Measurements from ENCODE around the gene TMEM242. TPM values are rescaled to one million over a fixed set of nuclear protein-coding genes. Genes with fewer than 3 reads are reported as not detected.

TMEM242 gene
- total RNA-seq, 1 donor from 2014 or later = 11.7 TPM

GRCh38 chr6:157364705-157365104, 41.4 kb upstream of the TMEM242 start:
- no peak for TF ChIP-seq CTCF (conservative IDR thresholded peaks at IDR 0.05)
- Mint-ChIP-seq H3K27me3 (no peaks in the 10 kb centered on the region), H3K4me3 (no peak overlapping the region), H3K9me3 (no peaks in the 10 kb centered on the region), H3K27ac (no peak overlapping the region), H3K36me3 (no peaks in the 10 kb centered on the region), H3K4me1 (ENCODE audit: unreplicated experiment) (no peaks in the 10 kb centered on the region)
- no peak for DNase-seq (ENCODE audit: extremely low spot score, unreplicated experiment)

GRCh38 chr6:157361886-157362285, 38.6 kb upstream of the TMEM242 start:
- no peak for DNase-seq (ENCODE audit: extremely low spot score, unreplicated experiment)
- H3K4me3 Mint-ChIP-seq = no peak overlapping the region
- peaks cover 3% of the 10 kb centered on the region for H3K4me1 Mint-ChIP-seq (ENCODE audit: unreplicated experiment)
- no peak overlapping the region for H3K27ac Mint-ChIP-seq
- no peaks in the 10 kb centered on the region for H3K9me3 Mint-ChIP-seq
- TF ChIP-seq CTCF (conservative IDR thresholded peaks at IDR 0.05) = no peak
- no peaks in the 10 kb centered on the region for H3K27me3 Mint-ChIP-seq
- no peaks in the 10 kb centered on the region for H3K36me3 Mint-ChIP-seq

DNA sequence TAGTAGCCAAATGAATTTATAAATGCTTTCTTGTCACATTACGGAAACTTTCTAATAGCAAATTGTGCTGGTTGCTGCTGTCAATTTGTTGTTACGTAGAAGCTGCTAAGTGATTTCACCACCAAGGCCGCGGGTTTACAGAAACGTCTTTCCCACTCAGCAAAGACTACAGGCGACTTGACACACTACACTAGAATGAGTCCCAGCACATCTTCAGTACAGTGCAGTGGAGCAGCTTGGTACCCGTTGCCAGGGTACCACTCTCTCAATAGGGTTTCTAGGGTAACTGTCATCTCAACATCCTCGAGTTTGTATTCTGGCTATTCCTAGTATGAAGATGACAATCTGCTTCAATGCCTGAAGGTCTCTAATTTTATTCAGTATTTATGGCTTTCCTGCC, 35.0 kb upstream of the TMEM242 start:
- no peak overlapping the region for H3K27ac Mint-ChIP-seq
- no peaks in the 10 kb centered on the region for H3K9me3 Mint-ChIP-seq
- peaks cover 3% of the 10 kb centered on the region for H3K4me1 Mint-ChIP-seq (ENCODE audit: unreplicated experiment)
- no peak overlapping the region for H3K4me3 Mint-ChIP-seq
- TF ChIP-seq CTCF (conservative IDR thresholded peaks at IDR 0.05) = no peak
- no peaks in the 10 kb centered on the region for H3K36me3 Mint-ChIP-seq
- DNase-seq (ENCODE audit: extremely low spot score, unreplicated experiment) = no peak
- H3K27me3 Mint-ChIP-seq = peaks cover 2% of the 10 kb centered on the region

- DNase-seq (ENCODE audit: extremely low spot score, unreplicated experiment) = no peak
- H3K4me1 Mint-ChIP-seq (ENCODE audit: unreplicated experiment) = peaks cover 4% of the 10 kb centered on the region
- H3K27ac Mint-ChIP-seq = no peak overlapping the region
- H3K36me3 Mint-ChIP-seq = no peaks in the 10 kb centered on the region
- H3K9me3 Mint-ChIP-seq = peaks cover 7% of the 10 kb centered on the region
- no peak for TF ChIP-seq CTCF (conservative IDR thresholded peaks at IDR 0.05)
- peaks cover 23% of the 10 kb centered on the region for H3K27me3 Mint-ChIP-seq
- H3K4me3 Mint-ChIP-seq = no peak overlapping the region
Measured at GRCh38 chr6:157346373-157346772, 23.1 kb upstream of the TMEM242 start.

DNA sequence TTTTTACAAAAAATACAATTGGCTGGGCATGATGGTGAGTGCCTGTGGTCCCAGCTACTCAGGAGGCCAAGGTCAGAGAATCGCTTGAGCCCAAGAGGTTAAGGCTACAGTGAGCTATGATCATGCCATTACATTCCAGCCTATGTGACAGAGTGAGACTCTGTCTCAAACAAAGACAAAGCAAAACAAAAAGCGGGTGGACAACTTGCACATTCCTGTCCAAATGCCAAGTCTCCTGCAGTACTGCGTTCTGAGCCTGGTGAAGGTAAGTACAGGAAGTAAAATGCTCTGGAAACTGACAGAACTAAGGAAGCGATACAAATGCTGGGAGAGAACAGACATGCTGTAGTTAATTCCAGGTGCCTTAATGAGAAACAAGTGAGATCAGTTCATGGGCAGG, 20.4 kb upstream of the TMEM242 start:
- H3K27me3 Mint-ChIP-seq = peaks cover 29% of the 10 kb centered on the region
- no peak overlapping the region for H3K4me3 Mint-ChIP-seq
- peaks cover 4% of the 10 kb centered on the region for H3K4me1 Mint-ChIP-seq (ENCODE audit: unreplicated experiment)
- no peaks in the 10 kb centered on the region for H3K36me3 Mint-ChIP-seq
- no peak for DNase-seq (ENCODE audit: extremely low spot score, unreplicated experiment)
- no peak overlapping the region for H3K27ac Mint-ChIP-seq
- peaks cover 4% of the 10 kb centered on the region for H3K9me3 Mint-ChIP-seq
- no peak for TF ChIP-seq CTCF (conservative IDR thresholded peaks at IDR 0.05)

GRCh38 chr6:157339432-157339831, 16.1 kb upstream of the TMEM242 start:
- no peaks in the 10 kb centered on the region for H3K9me3 Mint-ChIP-seq
- DNase-seq (ENCODE audit: extremely low spot score, unreplicated experiment) = no peak
- H3K4me1 Mint-ChIP-seq (ENCODE audit: unreplicated experiment) = peaks cover 4% of the 10 kb centered on the region
- TF ChIP-seq CTCF (conservative IDR thresholded peaks at IDR 0.05) = no peak
- no peaks in the 10 kb centered on the region for H3K36me3 Mint-ChIP-seq
- no peak overlapping the region for H3K4me3 Mint-ChIP-seq
- H3K27me3 Mint-ChIP-seq = peaks cover 27% of the 10 kb centered on the region
- H3K27ac Mint-ChIP-seq = no peak overlapping the region

Data from type B pancreatic cell (in vitro differentiated cells).